ENCODE measurements around the gene CHST7.

Gene CHST7

GRCh38 chrX:46573892-46574773 lies 568 bp downstream of the CHST7 start:
- DNase-seq: no peak

GRCh38 chrX:46574774-46575381 lies 1.3 kb downstream of the CHST7 start:
- DNase-seq: no peak

- DNase-seq: no peak
These were observed 2.0 kb downstream of the CHST7 start for GRCh38 chrX:46575586-46575985.

GRCh38 chrX:46575991-46576392 lies 2.4 kb downstream of the CHST7 start:
- DNase-seq: peak in 1 of 2 donors; percentile 71

GRCh38 chrX:46576458-46576857 lies 2.9 kb downstream of the CHST7 start:
- DNase-seq: peak in 1 of 2 donors; percentile 31

GRCh38 chrX:46577221-46578005 lies 3.8 kb downstream of the CHST7 start:
- peak; percentile 61 to 87 for DNase-seq

- DNase-seq: no peak
These were observed 5.7 kb downstream of the CHST7 start for GRCh38 chrX:46579250-46579649.

- no peak for DNase-seq
These were observed 7.0 kb downstream of the CHST7 start for GRCh38 chrX:46580613-46581012.

GRCh38 chrX:46582325-46582724 lies 8.8 kb downstream of the CHST7 start:
- no peak for DNase-seq

GRCh38 chrX:46582966-46583365 lies 9.4 kb downstream of the CHST7 start:
- peak in 1 of 2 donors; percentile 27 for DNase-seq

GRCh38 chrX:46584736-46585135 lies 11.2 kb downstream of the CHST7 start:
- no peak for DNase-seq

GRCh38 chrX:46587158-46587557 lies 13.6 kb downstream of the CHST7 start:
- DNase-seq: no peak

GRCh38 chrX:46587753-46588171 lies 14.2 kb downstream of the CHST7 start:
- DNase-seq: no peak

GRCh38 chrX:46588263-46588662 lies 14.7 kb downstream of the CHST7 start:
- DNase-seq: no peak

GRCh38 chrX:46589977-46590723 lies 16.6 kb downstream of the CHST7 start:
- no peak for DNase-seq

GRCh38 chrX:46595084-46595483 lies 21.5 kb downstream of the CHST7 start:
- DNase-seq: no peak

GRCh38 chrX:46597208-46597607 lies 23.6 kb downstream of the CHST7 start:
- DNase-seq: no peak

GRCh38 chrX:46597771-46598170 lies 24.2 kb downstream of the CHST7 start:
- DNase-seq: no peak

GRCh38 chrX:46599051-46599560 lies 25.5 kb downstream of the CHST7 start:
- no peak for DNase-seq

- no peak for DNase-seq
These were observed 27.7 kb downstream of the CHST7 start for GRCh38 chrX:46601283-46601682.

- DNase-seq: no peak
These were observed 29.0 kb downstream of the CHST7 start for GRCh38 chrX:46602468-46603102.

- no peak for DNase-seq
These were observed 34.4 kb downstream of the CHST7 start for GRCh38 chrX:46607916-46608315.

Data from inflammatory macrophage treated with lipopolysaccharide for 1 hour (primary cell).